H1 (cell line): ENCODE measurements around the gene ECI1. TPM values are rescaled to one million over a fixed set of nuclear protein-coding genes. Genes with fewer than 3 reads are reported as not detected.

Source experiments
- CTCF ChIA-PET: fragments of 300-600 bp; sonication (Branson Sonifier 250); formaldehyde crosslinking; loops from one replicate; lab custom pipeline; 2021; ENCODE audit not compliant: partially characterized antibody; lab: Charles Lee
- POLR2A ChIA-PET: fragments of 300-600 bp; sonication (Branson Sonifier 250); formaldehyde crosslinking; loops from one replicate; lab custom pipeline; 2021; ENCODE audit warnings: inconsistent platforms; ENCODE audit not compliant: partially characterized antibody; lab: Charles Lee
- DNase-seq, 2 experiments: peaks; one replicate each; pipeline versions ENCODE4 v3.0.0 to v3.0.0-alpha.2; 2010 to 2022; ENCODE audit warnings: low spot score in 2 of 2, low read depth in 1 of 2, mixed read lengths in 1 of 2
- FAIRE-seq: peaks from 2 replicates; lab custom pipeline; 2011; peaks lifted over from hg19 to GRCh38; lab: Jason Lieb, UNC
- H2AFZ ChIP-seq: 2 replicates; pipeline ENCODE4 v1.8.1; 2012; ENCODE audit warnings: low read length, inconsistent platforms
- H2AK5ac ChIP-seq: 2 replicates; pipeline ENCODE4 v1.6.1; 2013; ENCODE audit warnings: low read depth, low read length
- H2BK120ac ChIP-seq: replicated peaks from 2 replicates; pipeline ENCODE3; 2013; ENCODE audit warnings: low read depth, low read length, inconsistent platforms
- H2BK12ac ChIP-seq: 2 replicates; pipeline ENCODE4 v1.6.1; 2013; ENCODE audit warnings: low read depth, low read length
- H2BK15ac ChIP-seq: 2 replicates; pipeline ENCODE4 v1.6.1; 2013; ENCODE audit warnings: low read length
- H2BK20ac ChIP-seq: 2 replicates; pipeline ENCODE4 v1.6.1; 2013; ENCODE audit warnings: low read length
- H2BK5ac ChIP-seq: 2 replicates; pipeline ENCODE4 v1.6.1; 2013; ENCODE audit warnings: low read depth, low read length
- H3K14ac ChIP-seq: 2 replicates; pipeline ENCODE4 v1.6.1; 2013; ENCODE audit warnings: inconsistent platforms; ENCODE audit not compliant: insufficient read length
- H3K18ac ChIP-seq: 2 replicates; pipeline ENCODE4 v1.6.1; 2013; ENCODE audit warnings: low read length; ENCODE audit errors: extremely low read depth
- H3K23ac ChIP-seq: 2 replicates; pipeline ENCODE4 v1.6.1; 2013; ENCODE audit warnings: inconsistent platforms; ENCODE audit not compliant: insufficient read length
- H3K23me2 ChIP-seq: 2 replicates; pipeline ENCODE4 v1.6.1; 2013; ENCODE audit warnings: low read depth, low read length
- H3K27ac ChIP-seq: 2 replicates; pipeline ENCODE4 v1.6.1; 2011; ENCODE audit warnings: low read depth, low read length, inconsistent platforms
- H3K27me3 ChIP-seq, 4 experiments: replicated peaks in 1 of 4; 1 replicate in 1 of 4; 2 replicates in 3 of 4; pipeline versions ENCODE4 v1.6.1 to v1.8.1; 2011 to 2013; ENCODE audit warnings: low read length in 3 of 4, mild to moderate bottlenecking in 3 of 4, inconsistent platforms in 2 of 4, mixed read lengths in 2 of 4, moderate library complexity in 1 of 4; ENCODE audit not compliant: control insufficient read depth in 3 of 4, insufficient read depth in 3 of 4; ENCODE audit errors: extremely low read depth in 1 of 4
- H3K36me3 ChIP-seq, 4 experiments: 2 replicates each; pipeline versions ENCODE4 v1.6.1 to v1.8.1; 2011 to 2013; ENCODE audit warnings: mild to moderate bottlenecking in 4 of 4, low read length in 3 of 4, moderate library complexity in 2 of 4, control low read depth in 1 of 4, inconsistent platforms in 1 of 4; ENCODE audit not compliant: insufficient read depth in 4 of 4, control insufficient read depth in 2 of 4
- H3K4ac ChIP-seq: replicated peaks from 2 replicates; pipeline ENCODE3; 2013; ENCODE audit warnings: low read length, low read depth, mixed read lengths, inconsistent platforms; ENCODE audit not compliant: insufficient read length
- H3K4me1 ChIP-seq, 4 experiments: replicated peaks in 1 of 4; 1 replicate in 1 of 4; 2 replicates in 3 of 4; pipeline versions ENCODE4 v1.6.1 to v1.8.1; 2011 to 2013; ENCODE audit warnings: low read length in 3 of 4, inconsistent platforms in 2 of 4, mixed read lengths in 1 of 4; ENCODE audit not compliant: insufficient read depth in 4 of 4, control insufficient read depth in 3 of 4
- H3K4me2 ChIP-seq, 2 experiments: 2 replicates each; pipeline versions ENCODE4 v1.6.1 to v1.8.1; 2011 to 2013; ENCODE audit warnings: low read depth in 2 of 2, low read length in 2 of 2, control low read depth in 1 of 2, inconsistent platforms in 1 of 2, mild to moderate bottlenecking in 1 of 2; ENCODE audit not compliant: insufficient read depth in 1 of 2
- H3K4me3 ChIP-seq, 4 experiments: fragments of 200-600, 300-600 bp in 1 of 4; sonication (generic), shearing (Covaris generic), sonication (Bioruptor Twin) in 1 of 4; 2 replicates each; pipeline versions ENCODE4 v1.5.1 to v1.8.1; 2011 to 2016; ENCODE audit warnings: low read length in 4 of 4, low read depth in 3 of 4, control low read depth in 2 of 4, inconsistent platforms in 2 of 4, mild to moderate bottlenecking in 2 of 4, mixed read lengths in 1 of 4, moderate library complexity in 1 of 4; ENCODE audit not compliant: insufficient read depth in 2 of 4; ENCODE audit errors: extremely low read depth in 1 of 4
- H3K56ac ChIP-seq: replicated peaks from 2 replicates; pipeline ENCODE3; 2013; ENCODE audit warnings: low read depth, mild to moderate bottlenecking, mixed read lengths, low read length, inconsistent platforms; ENCODE audit not compliant: insufficient read length
- H3K79me1 ChIP-seq: 2 replicates; pipeline ENCODE4 v1.6.1; 2013; ENCODE audit warnings: low read depth, low read length, control low read depth
- H3K79me2 ChIP-seq, 2 experiments: 2 replicates each; pipeline versions ENCODE4 v1.6.1 to v1.8.1; 2012 to 2013; ENCODE audit warnings: low read length in 2 of 2, mild to moderate bottlenecking in 2 of 2, inconsistent platforms in 1 of 2; ENCODE audit not compliant: insufficient read depth in 2 of 2, control insufficient read depth in 1 of 2
- H3K9ac ChIP-seq, 4 experiments: replicated peaks in 1 of 4; 1 replicate in 1 of 4; 2 replicates in 3 of 4; pipeline versions ENCODE4 v1.6.1 to v1.8.1; 2011 to 2013; ENCODE audit warnings: low read depth in 3 of 4, low read length in 3 of 4, control low read depth in 2 of 4, mild to moderate bottlenecking in 2 of 4, moderate library complexity in 2 of 4, inconsistent platforms in 1 of 4; ENCODE audit errors: extremely low read depth in 1 of 4
- H3K9me3 ChIP-seq, 2 experiments: 2 replicates each; pipeline versions ENCODE4 v1.6.1 to v1.8.1; 2012 to 2013; ENCODE audit warnings: mild to moderate bottlenecking in 2 of 2, moderate library complexity in 2 of 2, control low read depth in 1 of 2, inconsistent platforms in 1 of 2, low read depth in 1 of 2, low read length in 1 of 2, mixed read lengths in 1 of 2; ENCODE audit not compliant: insufficient read depth in 2 of 2
- H4K20me1 ChIP-seq, 2 experiments: replicated peaks in 1 of 2; 2 replicates each; pipeline versions ENCODE3 to v1.8.1; 2011 to 2013; ENCODE audit warnings: inconsistent platforms in 2 of 2, low read length in 2 of 2, mild to moderate bottlenecking in 1 of 2; ENCODE audit not compliant: insufficient read depth in 2 of 2, control insufficient read depth in 1 of 2
- H4K5ac ChIP-seq: 2 replicates; pipeline ENCODE4 v1.6.1; 2013; ENCODE audit warnings: low read length, low read depth, mixed read lengths, inconsistent platforms; ENCODE audit not compliant: insufficient read length
- H4K8ac ChIP-seq: 2 replicates; pipeline ENCODE4 v1.8.0; 2013; ENCODE audit warnings: mild to moderate bottlenecking, moderate library complexity, low read length, inconsistent platforms; ENCODE audit not compliant: insufficient read depth; ENCODE audit errors: extremely low read depth
- H4K91ac ChIP-seq: replicated peaks from 2 replicates; pipeline ENCODE3; 2013; ENCODE audit warnings: low read length, mixed read lengths, inconsistent platforms; ENCODE audit not compliant: insufficient read length
- SUZ12 ChIP-seq: fragments of 200-600 bp; sonication (generic); IDR thresholded peaks from 2 replicates; pipeline ENCODE4 v1.6.1; 2012; ENCODE audit warnings: mild to moderate bottlenecking, inconsistent platforms, low read length, moderate library complexity, mixed read lengths
- USF2 ChIP-seq: IDR thresholded peaks from 2 replicates; pipeline ENCODE4 v1.6.1; 2011; ENCODE audit warnings: low read length, improper control_type of control experiment
- WGBS, 2 experiments: shearing (Covaris generic) in 1 of 2; methylation state at CpG; one replicate each; pipeline versions ENCODE4 v1.1.6 to v1.1.7; 2013 to 2015; ENCODE audit warnings: low lambda C conversion rate in 2 of 2, mixed read lengths in 2 of 2, inconsistent platforms in 1 of 2, low coverage in 1 of 2, missing lambda C conversion rate in 1 of 2; ENCODE audit not compliant: insufficient replicate concordance in 2 of 2, insufficient coverage in 1 of 2, insufficient read length in 1 of 2; ENCODE audit errors: extremely low coverage in 1 of 2, missing lambda C conversion rate in 1 of 2; 5-methylcytosine and 5-hydroxymethylcytosine counted together
- polyA plus RNA-seq, 7 experiments: library from polyadenylated mRNA; depleted of rRNA in 3 of 7; stranded (reverse) in 5 of 7; unstranded in 2 of 7; fragments of >200 nt in 5 of 7; fragments of 200-250 nt in 2 of 7; gene quantifications; 1 replicate in 5 of 7; 2 replicates in 1 of 7; 4 replicates in 1 of 7; pipeline versions ENCODE4 v1.2.1 to v1.2.3, GENCODE V29; 2011 to 2013; ENCODE audit warnings: missing spikeins in 2 of 7, mixed read lengths in 2 of 7
- total RNA-seq: library from RNA; stranded (reverse); fragmentation: NEBNext Ultra II Directional; extraction: Animal tissue kit (Norgen Biotek cat#: 25700); gene quantifications from 2 replicates; pipeline ENCODE4 v1.2.1, GENCODE V29; 2021

The ECI1 gene
- total and polyA plus RNA-seq, 2 of the 8 experiments (the other 6 are each of a cell fraction or from before 2014, with no cell fraction given) = 79.5 to 151 TPM

GRCh38 chr16:2196981-2197511 is 54.3 kb downstream of the ECI1 start:
- no peaks in the 10 kb centered on the region for H3K9me3 ChIP-seq
- H2BK12ac ChIP-seq = no peak overlapping the region
- peak overlapping the region; percentile 69 for H3K4ac ChIP-seq
- H4K20me1 ChIP-seq = peaks cover 4 to 14% of the 10 kb centered on the region in 2 experiments
- H2BK20ac ChIP-seq = no peak overlapping the region
- no peaks in the 10 kb centered on the region for H3K79me2 ChIP-seq
- DNase-seq (no peak), FAIRE-seq (no peak)
- peak overlapping the region; percentile 52 to 67 for H3K4me2 ChIP-seq
- no peak overlapping the region for H2BK5ac ChIP-seq
- H3K56ac ChIP-seq = no peak overlapping the region
- peaks cover 4 to 34% (median 24%) of the 10 kb centered on the region in 4 experiments for H3K27me3 ChIP-seq
- no peak overlapping the region for H3K14ac ChIP-seq
- CTCF ChIA-PET = interaction anchor here (0.6 to 1.8 kb wide), 2 partner anchors 39 to 467 kb away, joined by 3 to 6 read pairs; partner anchors contain the start of gene DNASE1L2
- no peak overlapping the region for H2BK120ac ChIP-seq
- POLR2A ChIA-PET = interaction anchor here (0.5 to 6.9 kb wide), 12 partner anchors 9 to 309 kb away, joined by 3 to 63 read pairs (median 4); partner anchors contain the start of genes BRICD5, DNASE1L2, ECI1 and MLST8
- no peaks in the 10 kb centered on the region for H3K79me1 ChIP-seq
- no peak overlapping the region for H3K9ac ChIP-seq
- H3K23me2 ChIP-seq = peaks cover 8% of the 10 kb centered on the region; the same call in 1 of the 2 replicates
- peaks cover 0 to 10% (median 3%) of the 10 kb centered on the region in 4 experiments; a peak in 4 of 7 replicates for H3K4me1 ChIP-seq
- no peak overlapping the region for H2AFZ ChIP-seq
- peak overlapping the region; percentile 89 for H4K8ac ChIP-seq
- no peak overlapping the region for H4K91ac ChIP-seq
- H2AK5ac ChIP-seq = peak overlapping the region; percentile 24; the same call in 1 of the 2 replicates
- H3K23ac ChIP-seq = no peak overlapping the region
- peak overlapping the region in 2 of 4 experiments; percentile 48 to 63; a peak in 4 of 8 replicates for H3K4me3 ChIP-seq
- H3K36me3 ChIP-seq = no peaks in the 10 kb centered on the region
- no peak overlapping the region for H3K27ac ChIP-seq
- no peak overlapping the region for H4K5ac ChIP-seq
- no peak overlapping the region for H3K18ac ChIP-seq
- 59% methylated on average over 10 of the region's 32 CpGs; no CpG with 5 or more reads in 1 of the 2 experiments for WGBS, 2 experiments
- peak; percentile 31 for TF ChIP-seq SUZ12
- no peak for TF ChIP-seq USF2
- H2BK15ac ChIP-seq = peak overlapping the region; percentile 72
